WERI-Rb-1 (cell line): Measurements from ENCODE around the gene LARP4B.

Source experiments
- DNase-seq: peaks from one replicate; pipeline ENCODE4 v3.0.0-alpha.2; 2020
- H3K27ac ChIP-seq: fragments of 250-450 bp; sonication (Bioruptor Pico); 2 replicates; pipeline ENCODE4 v1.5.1; 2020; ENCODE audit warnings: mild to moderate bottlenecking, moderate library complexity
- H3K27me3 ChIP-seq: fragments of 250-450 bp; sonication (Bioruptor Pico); 2 replicates; pipeline ENCODE4 v1.5.1; 2021; ENCODE audit warnings: mild to moderate bottlenecking, low read depth, moderate library complexity; ENCODE audit not compliant: insufficient read depth, severe bottlenecking
- H3K36me3 ChIP-seq: fragments of 250-450 bp; sonication (Bioruptor Pico); 2 replicates; pipeline ENCODE4 v1.5.1; 2020; ENCODE audit warnings: mild to moderate bottlenecking, moderate library complexity
- H3K4me3 ChIP-seq: 2 replicates; pipeline ENCODE4 v1.5.1; 2011; ENCODE audit warnings: low read depth, mild to moderate bottlenecking, control low read depth, low read length
- H3K9me3 ChIP-seq: fragments of 250-450 bp; sonication (Bioruptor Pico); 2 replicates; pipeline ENCODE4 v1.5.1; 2021; ENCODE audit warnings: mild to moderate bottlenecking, moderate library complexity; ENCODE audit not compliant: severe bottlenecking
- TF ChIP-seq, protein P1 (sequence below): IDR thresholded peaks from 2 replicates; pipeline ENCODE4 v1.5.1; 2011; ENCODE audit warnings: low read depth, mild to moderate bottlenecking, control low read depth, inconsistent platforms, low read length

Gene LARP4B

DNA sequence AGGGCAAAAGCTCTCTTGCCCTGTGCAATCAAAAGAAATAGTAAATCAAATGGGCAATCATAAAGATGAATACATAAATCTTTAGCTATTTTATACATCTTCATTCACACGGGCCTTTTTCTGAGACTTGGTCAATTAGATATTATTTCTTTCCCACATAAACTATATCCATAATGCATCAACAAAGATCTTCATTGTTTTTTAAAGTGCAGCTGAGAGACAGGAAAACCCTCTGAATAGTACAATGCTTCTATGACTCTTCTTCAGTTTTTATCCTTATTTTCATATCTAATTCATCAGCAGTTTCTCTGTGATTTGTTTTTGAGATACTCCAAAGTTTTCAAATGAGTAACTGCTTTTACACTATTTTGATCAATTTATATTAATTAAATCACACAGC is 25.5 kb downstream of the LARP4B start:
- no peak for DNase-seq
- H3K27ac ChIP-seq = no peak overlapping the region
- no peaks in the 10 kb centered on the region; the same call in 1 of the 2 replicates for H3K36me3 ChIP-seq
- H3K9me3 ChIP-seq = no peaks in the 10 kb centered on the region
- no peak overlapping the region for H3K4me3 ChIP-seq
- H3K27me3 ChIP-seq = no peaks in the 10 kb centered on the region
- TF ChIP-seq, protein P1, sequence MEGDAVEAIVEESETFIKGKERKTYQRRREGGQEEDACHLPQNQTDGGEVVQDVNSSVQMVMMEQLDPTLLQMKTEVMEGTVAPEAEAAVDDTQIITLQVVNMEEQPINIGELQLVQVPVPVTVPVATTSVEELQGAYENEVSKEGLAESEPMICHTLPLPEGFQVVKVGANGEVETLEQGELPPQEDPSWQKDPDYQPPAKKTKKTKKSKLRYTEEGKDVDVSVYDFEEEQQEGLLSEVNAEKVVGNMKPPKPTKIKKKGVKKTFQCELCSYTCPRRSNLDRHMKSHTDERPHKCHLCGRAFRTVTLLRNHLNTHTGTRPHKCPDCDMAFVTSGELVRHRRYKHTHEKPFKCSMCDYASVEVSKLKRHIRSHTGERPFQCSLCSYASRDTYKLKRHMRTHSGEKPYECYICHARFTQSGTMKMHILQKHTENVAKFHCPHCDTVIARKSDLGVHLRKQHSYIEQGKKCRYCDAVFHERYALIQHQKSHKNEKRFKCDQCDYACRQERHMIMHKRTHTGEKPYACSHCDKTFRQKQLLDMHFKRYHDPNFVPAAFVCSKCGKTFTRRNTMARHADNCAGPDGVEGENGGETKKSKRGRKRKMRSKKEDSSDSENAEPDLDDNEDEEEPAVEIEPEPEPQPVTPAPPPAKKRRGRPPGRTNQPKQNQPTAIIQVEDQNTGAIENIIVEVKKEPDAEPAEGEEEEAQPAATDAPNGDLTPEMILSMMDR = no peak

DNA sequence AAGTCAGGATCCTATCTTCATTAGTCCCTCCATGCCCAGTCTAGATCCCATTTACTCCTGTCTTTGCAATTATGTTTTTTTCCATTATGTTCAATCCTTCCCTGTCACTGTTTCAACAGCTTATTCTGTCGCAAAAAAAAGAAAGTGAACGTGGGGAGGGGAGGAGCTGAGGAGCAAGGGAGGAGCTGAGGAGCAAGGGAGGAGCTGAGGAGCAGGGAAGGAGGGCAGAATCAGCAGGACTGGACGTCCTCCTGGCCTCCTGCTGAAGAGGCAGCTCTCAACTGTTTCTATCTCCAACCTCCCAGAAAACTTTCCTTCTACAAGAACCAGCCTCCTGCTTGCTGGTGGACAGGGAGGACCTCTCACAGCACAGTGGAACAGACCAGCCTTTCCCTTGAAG is 26.0 kb downstream of the LARP4B start:
- no peak for DNase-seq
- Histone ChIP-seq H3K27ac (no peak overlapping the region), H3K9me3 (no peaks in the 10 kb centered on the region), H3K4me3 (no peak overlapping the region), H3K27me3 (no peaks in the 10 kb centered on the region), H3K36me3 (no peaks in the 10 kb centered on the region; the same call in 1 of the 2 replicates)
- TF ChIP-seq, protein P1 = no peak

DNA sequence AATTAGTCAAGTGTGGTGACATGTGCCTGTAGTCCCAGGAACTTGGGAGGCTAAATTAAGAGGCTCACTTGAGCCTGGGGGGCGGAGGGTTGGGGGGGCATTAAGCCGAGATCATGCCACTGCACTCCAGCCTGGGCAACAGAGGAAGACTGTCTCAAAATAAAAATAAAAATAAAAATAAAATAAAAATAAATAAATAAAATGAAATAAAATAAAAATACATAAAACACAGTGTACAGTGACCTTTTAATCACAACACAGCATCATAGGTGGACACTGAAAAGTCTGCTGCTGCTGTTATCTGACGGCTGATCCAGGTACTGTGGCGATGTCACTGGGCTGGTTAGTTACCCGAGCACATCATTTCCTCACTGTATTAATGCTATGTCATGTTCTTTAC is 27.1 kb downstream of the LARP4B start:
- no peaks in the 10 kb centered on the region; the same call in 1 of the 2 replicates for H3K36me3 ChIP-seq

DNA sequence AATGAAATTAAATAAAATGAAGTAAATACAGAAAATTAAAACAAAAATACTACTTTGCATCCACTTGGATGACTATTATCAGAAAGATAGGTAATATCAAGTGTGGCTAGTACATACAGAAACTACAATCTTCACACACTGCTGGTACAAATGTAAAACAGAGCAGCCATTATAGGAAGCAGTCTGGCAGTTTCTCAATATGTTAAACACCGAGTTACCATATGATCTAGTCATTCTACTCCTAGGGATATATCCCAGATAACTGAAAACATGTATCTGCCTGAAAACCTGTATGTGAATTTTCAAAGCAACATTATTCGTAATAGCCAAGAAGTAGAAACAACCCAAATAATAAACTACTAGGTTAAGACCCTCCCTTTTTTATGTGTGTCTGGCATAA is 33.4 kb downstream of the LARP4B start:
- Histone ChIP-seq H3K9me3 (no peaks in the 10 kb centered on the region), H3K4me3 (no peak overlapping the region), H3K36me3 (no peaks in the 10 kb centered on the region), H3K27ac (no peak overlapping the region), H3K27me3 (no peaks in the 10 kb centered on the region)
- TF ChIP-seq, protein P1 = no peak
- DNase-seq = no peak

More for the DNA sequence above, 27.1 kb downstream of the LARP4B start:
- Histone ChIP-seq H3K4me3 (no peak overlapping the region), H3K9me3 (no peaks in the 10 kb centered on the region), H3K27ac (no peak overlapping the region), H3K27me3 (no peaks in the 10 kb centered on the region)
- TF ChIP-seq, protein P1 = no peak
- DNase-seq = no peak

DNA sequence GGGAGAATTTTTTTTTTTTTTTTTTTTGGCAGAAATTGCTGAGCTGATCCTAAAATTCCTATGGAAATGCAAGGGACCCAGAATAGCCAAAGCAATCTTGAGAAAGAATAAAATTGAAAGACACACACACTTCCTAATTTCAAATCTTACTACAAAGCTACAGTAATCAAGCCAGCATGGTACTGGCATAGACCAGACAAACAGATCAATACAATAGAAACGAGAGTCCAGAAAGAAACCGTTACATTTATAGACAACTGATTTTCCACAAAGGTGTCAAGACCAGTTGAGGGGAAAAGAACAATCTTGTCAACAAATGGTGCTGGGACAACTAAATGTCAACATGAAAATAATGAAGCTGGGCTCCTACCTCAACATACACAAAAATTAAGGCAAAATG is 34.5 kb downstream of the LARP4B start:
- no peak for DNase-seq
- Histone ChIP-seq H3K27ac (no peak overlapping the region), H3K27me3 (no peaks in the 10 kb centered on the region), H3K9me3 (no peaks in the 10 kb centered on the region), H3K4me3 (no peak overlapping the region), H3K36me3 (no peaks in the 10 kb centered on the region)
- TF ChIP-seq, protein P1 = no peak

DNA sequence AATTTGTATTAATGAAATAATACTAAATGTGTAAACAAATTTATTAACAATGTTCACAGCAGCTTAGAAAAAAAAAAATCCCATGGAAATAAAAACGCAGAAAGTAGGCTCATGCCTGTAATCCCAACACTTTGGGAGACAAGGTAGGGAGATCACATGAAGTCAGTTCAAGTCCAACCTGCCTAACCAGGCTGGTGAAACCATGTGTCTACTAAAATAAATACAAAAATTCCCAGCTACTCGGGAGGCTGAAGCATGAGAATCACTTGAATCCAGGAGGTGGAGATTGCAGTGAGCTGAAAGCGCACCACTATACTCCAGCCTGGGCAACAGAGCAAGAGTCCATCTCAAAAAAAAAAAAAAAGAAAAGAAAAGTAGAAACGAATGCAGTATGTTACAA is 36.2 kb downstream of the LARP4B start:
- H3K4me3 ChIP-seq = no peak overlapping the region
- H3K36me3 ChIP-seq = no peaks in the 10 kb centered on the region
- no peaks in the 10 kb centered on the region for H3K9me3 ChIP-seq
- H3K27me3 ChIP-seq = no peaks in the 10 kb centered on the region
- DNase-seq = no peak
- no peak overlapping the region for H3K27ac ChIP-seq
- TF ChIP-seq, protein P1 = no peak
